Measurements from ENCODE around the gene HDAC10.
A peak's percentile ranks its signal among the peaks of the same experiment; 100 is the strongest.

The HDAC10 gene

DNA sequence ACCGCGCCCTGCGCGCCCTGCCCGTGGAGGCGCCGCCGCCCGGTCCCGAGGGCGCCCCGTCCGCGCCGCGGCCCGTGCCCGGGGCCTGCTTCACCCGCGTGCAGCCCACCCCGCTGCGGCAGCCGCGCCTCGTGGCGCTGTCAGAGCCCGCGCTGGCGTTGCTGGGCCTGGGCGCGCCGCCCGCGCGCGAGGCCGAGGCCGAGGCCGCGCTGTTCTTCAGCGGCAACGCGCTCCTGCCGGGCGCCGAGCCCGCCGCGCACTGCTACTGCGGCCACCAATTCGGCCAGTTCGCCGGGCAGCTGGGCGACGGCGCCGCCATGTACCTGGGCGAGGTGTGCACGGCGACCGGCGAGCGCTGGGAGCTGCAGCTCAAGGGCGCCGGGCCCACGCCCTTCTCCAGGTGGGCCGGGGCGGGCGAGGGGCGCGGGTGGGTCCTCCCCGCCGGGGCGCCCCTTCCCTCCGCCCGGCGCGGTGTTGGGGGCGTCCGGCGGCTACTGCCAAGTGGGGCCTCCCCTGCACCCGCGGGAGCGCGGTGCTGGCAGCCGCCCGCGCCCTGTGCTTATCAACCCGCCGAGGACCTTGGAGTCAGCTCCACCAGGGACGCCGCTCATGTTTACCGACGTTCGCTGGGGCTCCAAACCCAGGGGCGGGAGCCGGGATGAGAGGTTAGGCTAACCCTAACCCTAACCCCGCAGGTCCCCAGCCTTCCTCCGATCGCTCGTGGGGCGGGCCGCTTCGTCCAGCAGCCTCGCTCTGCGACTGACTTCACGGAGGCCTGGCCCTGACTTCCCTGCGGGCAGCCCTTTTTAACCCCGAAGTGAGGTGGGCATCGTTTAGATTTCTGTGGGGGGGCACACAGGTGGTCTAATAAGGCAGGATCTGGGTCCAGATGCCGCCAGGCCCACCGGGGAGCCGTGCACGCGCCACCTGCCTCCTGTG, 49.6 kb downstream of the HDAC10 start:
- Mint-ChIP-seq H3K36me3 (ENCODE audit: low read depth) (peaks cover 38% of the 10 kb centered on the region), H3K27ac (no peak overlapping the region), H3K9me3 (peaks cover 14% of the 10 kb centered on the region), H3K27me3 (ENCODE audit: low read depth, poor library complexity) (no peaks in the 10 kb centered on the region), H3K4me3 (peak overlapping the region; percentile 88), H3K4me1 (peaks cover 32% of the 10 kb centered on the region)
- TF ChIP-seq, protein P1, sequence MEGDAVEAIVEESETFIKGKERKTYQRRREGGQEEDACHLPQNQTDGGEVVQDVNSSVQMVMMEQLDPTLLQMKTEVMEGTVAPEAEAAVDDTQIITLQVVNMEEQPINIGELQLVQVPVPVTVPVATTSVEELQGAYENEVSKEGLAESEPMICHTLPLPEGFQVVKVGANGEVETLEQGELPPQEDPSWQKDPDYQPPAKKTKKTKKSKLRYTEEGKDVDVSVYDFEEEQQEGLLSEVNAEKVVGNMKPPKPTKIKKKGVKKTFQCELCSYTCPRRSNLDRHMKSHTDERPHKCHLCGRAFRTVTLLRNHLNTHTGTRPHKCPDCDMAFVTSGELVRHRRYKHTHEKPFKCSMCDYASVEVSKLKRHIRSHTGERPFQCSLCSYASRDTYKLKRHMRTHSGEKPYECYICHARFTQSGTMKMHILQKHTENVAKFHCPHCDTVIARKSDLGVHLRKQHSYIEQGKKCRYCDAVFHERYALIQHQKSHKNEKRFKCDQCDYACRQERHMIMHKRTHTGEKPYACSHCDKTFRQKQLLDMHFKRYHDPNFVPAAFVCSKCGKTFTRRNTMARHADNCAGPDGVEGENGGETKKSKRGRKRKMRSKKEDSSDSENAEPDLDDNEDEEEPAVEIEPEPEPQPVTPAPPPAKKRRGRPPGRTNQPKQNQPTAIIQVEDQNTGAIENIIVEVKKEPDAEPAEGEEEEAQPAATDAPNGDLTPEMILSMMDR (IDR thresholded peaks at IDR 0.05) = no peak
- peak; percentile 52 for DNase-seq

DNA sequence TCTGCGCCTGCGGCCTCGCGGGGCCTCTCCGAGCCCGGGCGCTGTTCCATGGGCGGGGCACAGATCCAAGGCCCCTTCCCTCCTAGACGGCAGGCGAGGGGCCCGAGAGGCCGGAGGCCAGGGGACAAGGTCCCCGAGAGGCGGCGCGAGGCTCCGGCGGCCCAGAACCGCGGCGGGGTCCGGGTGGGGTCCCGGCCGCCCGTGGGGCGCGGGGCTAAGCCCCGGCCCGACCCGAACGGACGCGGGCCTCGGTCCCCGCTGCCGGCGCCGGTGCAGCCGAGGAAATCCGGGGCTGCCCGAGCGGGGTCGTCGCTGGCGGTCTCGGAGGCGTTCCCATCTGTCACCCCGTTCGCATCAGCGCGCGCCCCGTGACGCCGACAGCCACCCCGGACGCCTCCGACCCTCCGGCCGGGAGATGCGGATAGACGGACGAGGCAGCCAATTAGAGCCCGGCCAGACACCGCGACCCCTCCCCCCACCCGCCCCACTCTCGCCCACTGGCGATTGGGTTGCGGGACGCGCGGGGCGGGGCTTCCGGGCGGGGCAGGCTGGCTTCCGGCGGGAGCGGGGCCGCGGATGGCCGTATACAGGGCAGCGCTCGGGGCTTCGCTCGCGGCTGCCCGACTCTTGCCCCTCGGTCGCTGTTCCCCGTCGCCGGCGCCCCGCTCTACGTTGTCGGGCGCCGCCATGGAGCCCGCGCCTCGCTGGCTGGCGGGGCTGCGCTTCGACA, 50.4 kb downstream of the HDAC10 start, which contains the start of gene SELENOO:
Gene SELENOO, plus strand, starts transcription at position 551 of the 730 bp plus-strand sequence. Its CDS starts 26 bp downstream, at position 577.
- Mint-ChIP-seq H3K4me1 (peaks cover 28% of the 10 kb centered on the region), H3K27ac (no peak within 1 kb of the TSS), H3K9me3 (peaks cover 14% of the 10 kb centered on the region), H3K27me3 (ENCODE audit: low read depth, poor library complexity) (no peaks in the 10 kb centered on the region), H3K4me3 (peak within 1 kb of the TSS; percentile 88), H3K36me3 (ENCODE audit: low read depth) (peaks cover 33% of the 10 kb centered on the region)
- DNase-seq = peak; percentile 95
- TF ChIP-seq, protein P1 (IDR thresholded peaks at IDR 0.05) = no peak

DNA sequence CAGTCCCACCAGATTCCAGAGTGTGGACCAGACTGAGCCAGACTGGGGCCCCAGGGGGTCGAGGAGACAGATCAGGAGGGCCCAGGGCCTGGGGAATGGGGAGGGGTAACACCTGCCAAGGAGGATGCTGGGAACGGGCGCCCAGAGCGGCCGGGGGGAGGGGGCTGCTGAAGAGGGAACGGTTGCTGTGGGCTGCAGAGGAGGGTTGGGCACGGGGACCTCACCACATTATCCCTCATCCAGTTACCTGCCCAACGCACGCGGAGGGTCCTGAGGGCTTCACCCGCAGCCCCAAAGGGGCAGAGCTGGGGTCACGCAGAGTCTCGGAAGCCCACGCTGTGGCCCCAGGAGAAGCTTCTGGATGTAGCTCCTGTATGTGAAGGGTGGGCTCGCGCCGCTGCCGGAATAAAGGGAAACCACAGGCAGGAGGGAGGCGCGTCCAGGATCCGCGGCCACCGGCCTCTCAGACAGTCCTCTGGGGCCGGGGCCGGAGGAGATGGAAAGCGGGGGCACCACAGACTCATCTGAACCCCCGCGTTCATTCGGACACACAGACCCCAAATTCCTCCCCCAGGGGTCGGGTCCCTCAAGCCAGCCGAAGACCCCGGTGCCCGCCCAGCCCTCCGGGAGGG, 51.1 kb downstream of the HDAC10 start:
- DNase-seq = peak; percentile 55
- H3K27me3 Mint-ChIP-seq (ENCODE audit: low read depth, poor library complexity) = no peaks in the 10 kb centered on the region
- peaks cover 23% of the 10 kb centered on the region for H3K4me1 Mint-ChIP-seq
- peak overlapping the region; percentile 75 for H3K4me3 Mint-ChIP-seq
- no peak overlapping the region for H3K27ac Mint-ChIP-seq
- H3K9me3 Mint-ChIP-seq = peaks cover 14% of the 10 kb centered on the region
- TF ChIP-seq, protein P1 (IDR thresholded peaks at IDR 0.05) = no peak
- H3K36me3 Mint-ChIP-seq (ENCODE audit: low read depth) = peaks cover 28% of the 10 kb centered on the region

DNA sequence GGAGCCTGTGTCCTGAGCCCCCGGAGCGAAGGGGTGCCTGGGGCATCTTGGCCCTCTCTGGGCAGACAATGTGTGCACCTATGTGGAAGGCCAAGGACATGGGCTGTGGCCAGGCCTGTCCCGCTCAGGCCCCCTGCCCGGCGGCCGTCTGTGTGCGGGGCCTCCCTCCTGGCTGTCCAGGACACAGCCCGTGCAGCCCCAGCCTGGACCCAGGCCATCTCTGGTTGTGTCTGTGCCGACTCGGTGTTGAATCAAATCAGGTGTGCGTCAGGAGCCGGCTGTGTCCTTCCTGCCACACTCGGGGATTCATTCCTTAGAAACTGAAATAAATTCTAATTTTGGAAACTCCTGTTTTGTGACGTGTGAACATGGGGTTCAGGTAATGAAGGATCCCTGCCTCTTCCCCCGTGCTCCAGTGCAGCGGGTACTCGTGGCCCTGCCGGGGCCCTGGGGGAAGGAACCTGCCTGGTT, 51.8 kb downstream of the HDAC10 start:
- H3K36me3 Mint-ChIP-seq (ENCODE audit: low read depth) = peaks cover 23% of the 10 kb centered on the region
- H3K9me3 Mint-ChIP-seq = peaks cover 14% of the 10 kb centered on the region
- H3K4me3 Mint-ChIP-seq = peak overlapping the region; percentile 75
- no peak for DNase-seq
- no peaks in the 10 kb centered on the region for H3K27me3 Mint-ChIP-seq (ENCODE audit: low read depth, poor library complexity)
- TF ChIP-seq, protein P1 (IDR thresholded peaks at IDR 0.05) = no peak
- H3K4me1 Mint-ChIP-seq = peaks cover 19% of the 10 kb centered on the region
- no peak overlapping the region for H3K27ac Mint-ChIP-seq

DNA sequence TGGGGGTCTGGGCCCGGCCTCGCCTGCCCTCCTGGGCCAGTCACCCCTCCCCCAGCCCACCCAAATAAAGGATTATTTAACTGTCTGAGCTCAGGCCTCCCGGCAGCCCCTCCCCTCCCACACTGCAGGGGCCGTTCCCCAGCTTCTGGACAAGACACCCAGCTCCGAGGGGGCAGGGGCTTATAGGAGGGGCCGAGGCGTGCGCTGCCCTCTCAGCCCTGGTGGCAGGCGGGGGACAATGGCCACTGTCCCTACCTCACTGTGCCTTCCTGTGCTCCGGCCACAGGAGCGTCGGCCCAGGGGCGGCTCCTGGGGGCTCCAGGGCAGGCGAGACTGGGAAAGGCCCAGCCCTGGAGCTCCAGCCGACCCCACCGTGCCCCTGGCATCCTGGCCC, 52.4 kb downstream of the HDAC10 start:
- Mint-ChIP-seq H3K9me3 (peaks cover 9% of the 10 kb centered on the region), H3K4me1 (peaks cover 19% of the 10 kb centered on the region), H3K36me3 (ENCODE audit: low read depth) (peaks cover 17% of the 10 kb centered on the region), H3K27me3 (ENCODE audit: low read depth, poor library complexity) (no peaks in the 10 kb centered on the region), H3K27ac (no peak overlapping the region), H3K4me3 (no peak overlapping the region)
- TF ChIP-seq, protein P1 (IDR thresholded peaks at IDR 0.05) = no peak
- no peak for DNase-seq
